HCT116 (cell line): ENCODE data around the gene GRIA2.

Source experiments
- ATF3 ChIP-seq: IDR thresholded peaks from 2 replicates; pipeline ENCODE4 v1.6.1; 2012
- CTCF ChIP-seq, 3 experiments: fragments of 200-600 bp in 1 of 3; sonication (generic) in 1 of 3; IDR thresholded peaks in 2 of 3; conservative IDR thresholded peaks in 1 of 3; 2 replicates each; pipeline ENCODE4 v1.5.1; 2012 to 2017; ENCODE audit warnings: low read depth in 2 of 3, low read length in 2 of 3, antibody characterized with exemption in 1 of 3, borderline replicate concordance in 1 of 3, control low read depth in 1 of 3, mild to moderate bottlenecking in 1 of 3, mixed read lengths in 1 of 3, mixed run types in 1 of 3, moderate library complexity in 1 of 3; ENCODE audit not compliant: insufficient read depth in 1 of 3
- EGR1 ChIP-seq: IDR thresholded peaks from 2 replicates; pipeline ENCODE4 v1.6.1; 2012; ENCODE audit warnings: low read depth
- EZH2 ChIP-seq: fragments of 200-600 bp; sonication (generic); IDR thresholded peaks from 2 replicates; pipeline ENCODE4 v1.6.1; 2017; ENCODE audit warnings: antibody characterized with exemption, mixed run types
- MAX ChIP-seq: IDR thresholded peaks from 2 replicates; pipeline ENCODE4 v1.6.1; 2012
- POLR2A ChIP-seq: IDR thresholded peaks from 2 replicates; pipeline ENCODE4 v1.7.0; 2011; ENCODE audit warnings: borderline replicate concordance; ENCODE audit not compliant: insufficient read depth, insufficient read length; ENCODE audit errors: extremely low read depth
- RAD21 ChIP-seq: IDR thresholded peaks from 2 replicates; pipeline ENCODE4 v1.6.1; 2012; ENCODE audit warnings: low read depth, mild to moderate bottlenecking
- REST ChIP-seq: IDR thresholded peaks from 2 replicates; pipeline ENCODE4 v1.6.1; 2012; ENCODE audit warnings: low read depth
- TCF7L2 ChIP-seq: IDR thresholded peaks from 2 replicates; pipeline ENCODE4 v1.7.0; 2011; ENCODE audit warnings: borderline replicate concordance, inconsistent platforms; ENCODE audit not compliant: insufficient read depth, insufficient read length; ENCODE audit errors: extremely low read depth
- YY1 ChIP-seq: IDR thresholded peaks from 2 replicates; pipeline ENCODE4 v1.6.1; 2011; ENCODE audit warnings: low read length, low read depth, moderate library complexity, mild to moderate bottlenecking; ENCODE audit not compliant: insufficient replicate concordance; ENCODE audit errors: extremely low read depth
- ZBTB33 ChIP-seq: IDR thresholded peaks from 2 replicates; pipeline ENCODE4 v1.6.1; 2011; ENCODE audit warnings: mild to moderate bottlenecking, low read length, moderate library complexity; ENCODE audit not compliant: insufficient replicate concordance; ENCODE audit errors: extremely low read depth
- ZFX ChIP-seq: fragments of 450-650 bp; IDR thresholded peaks from 2 replicates; pipeline ENCODE4 v1.6.1; 2017
- ZNF274 ChIP-seq: fragments of 200-500 bp; sonication (Bioruptor generic); IDR thresholded peaks from 2 replicates; pipeline ENCODE4 v1.6.1; 2014; ENCODE audit warnings: mild to moderate bottlenecking, low read depth, low read length, inconsistent platforms

GRCh38 chr4:157315968-157316367 is 95.4 kb downstream of the GRIA2 start:
- TF ChIP-seq YY1 (no peak), ZBTB33 (no peak), POLR2A (no peak), CTCF (IDR thresholded peaks at IDR 0.05 in 2 of 3, conservative IDR thresholded peaks at IDR 0.05 in 1 of 3; ENCODE audit: borderline replicate concordance in 1 of 3, insufficient read depth in 1 of 3, low read depth in 2 of 3, low read length in 2 of 3) (no peak), ZFX (no peak), TCF7L2 (no peak), REST (no peak), ZNF274 (no peak), ATF3 (no peak), EZH2 (no peak), MAX (no peak), EGR1 (no peak), RAD21 (no peak)
